HEK293 (cell line): Measurements from ENCODE around the gene NLE1.

ENCODE experiments used
- BCL11B ChIP-seq: fragments of 450-650 bp; formaldehyde crosslinking; IDR thresholded peaks from 2 replicates; pipeline ENCODE4 v1.5.1; 2016; ENCODE audit warnings: low read depth, missing biosample characterization, missing genetic modification characterization
- GLI4 ChIP-seq: fragments of 450-650 bp; formaldehyde crosslinking; IDR thresholded peaks from 2 replicates; pipeline ENCODE4 v1.5.1; 2016; ENCODE audit warnings: missing biosample characterization, missing genetic modification characterization
- IKZF3 ChIP-seq: fragments of 450-650 bp; IDR thresholded peaks from 2 replicates; pipeline ENCODE4 v1.5.0; 2018; ENCODE audit warnings: missing biosample characterization, mild to moderate bottlenecking, missing genetic modification characterization, moderate library complexity
- MZF1 ChIP-seq: fragments of 450-650 bp; formaldehyde crosslinking; IDR thresholded peaks from 2 replicates; pipeline ENCODE4 v1.5.1; 2017; ENCODE audit warnings: missing biosample characterization, missing genetic modification characterization, borderline replicate concordance
- SETDB1 ChIP-seq: IDR thresholded peaks from one replicate; pipeline ENCODE4 v1.6.1; 2017; ENCODE audit warnings: mild to moderate bottlenecking, low read length, moderate library complexity, mixed read lengths; ENCODE audit not compliant: insufficient read length
- SP2 ChIP-seq: fragments of 450-650 bp; formaldehyde crosslinking; IDR thresholded peaks from 2 replicates; pipeline ENCODE4 v1.5.1; 2016; ENCODE audit warnings: missing biosample characterization, missing genetic modification characterization
- TCF7L2 ChIP-seq: IDR thresholded peaks from 2 replicates; pipeline ENCODE4 v1.6.1; 2011; ENCODE audit warnings: low read depth, mild to moderate bottlenecking, inconsistent platforms, low read length, moderate library complexity, borderline replicate concordance
- WT1 ChIP-seq: fragments of 450-650 bp; formaldehyde crosslinking; IDR thresholded peaks from 2 replicates; pipeline ENCODE4 v1.5.1; 2016; ENCODE audit warnings: missing biosample characterization, missing genetic modification characterization
- ZBTB20 ChIP-seq: fragments of 450-650 bp; formaldehyde crosslinking; IDR thresholded peaks from 2 replicates; pipeline ENCODE4 v1.5.1; 2016; ENCODE audit warnings: missing biosample characterization, missing genetic modification characterization
- ZNF112 ChIP-seq: fragments of 450-650 bp; formaldehyde crosslinking; IDR thresholded peaks from 2 replicates; pipeline ENCODE4 v1.5.0; 2017; ENCODE audit warnings: missing biosample characterization, missing genetic modification characterization
- ZNF121 ChIP-seq: fragments of 450-650 bp; formaldehyde crosslinking; IDR thresholded peaks from 2 replicates; pipeline ENCODE4 v1.5.1; 2016; ENCODE audit warnings: missing biosample characterization, missing genetic modification characterization
- ZNF132 ChIP-seq: fragments of 450-650 bp; formaldehyde crosslinking; IDR thresholded peaks from 2 replicates; pipeline ENCODE4 v1.5.1; 2017; ENCODE audit warnings: missing biosample characterization, missing genetic modification characterization, borderline replicate concordance
- ZNF175 ChIP-seq: fragments of 450-650 bp; formaldehyde crosslinking; IDR thresholded peaks from 2 replicates; pipeline ENCODE4 v1.5.1; 2016; ENCODE audit warnings: missing biosample characterization, missing genetic modification characterization
- ZNF248 ChIP-seq: fragments of 450-650 bp; formaldehyde crosslinking; IDR thresholded peaks from 2 replicates; pipeline ENCODE4 v1.5.1; 2017; ENCODE audit warnings: missing biosample characterization, missing genetic modification characterization
- ZNF391 ChIP-seq: fragments of 450-650 bp; formaldehyde crosslinking; IDR thresholded peaks from 2 replicates; pipeline ENCODE4 v1.5.1; 2016; ENCODE audit warnings: low read depth, missing biosample characterization, missing genetic modification characterization, borderline replicate concordance
- ZNF426 ChIP-seq: fragments of 450-650 bp; formaldehyde crosslinking; IDR thresholded peaks from 2 replicates; pipeline ENCODE4 v1.5.1; 2017; ENCODE audit warnings: missing biosample characterization, missing genetic modification characterization, mild to moderate bottlenecking, inconsistent platforms, moderate library complexity
- ZNF433 ChIP-seq: fragments of 450-650 bp; formaldehyde crosslinking; IDR thresholded peaks from 2 replicates; pipeline ENCODE4 v1.5.1; 2016; ENCODE audit warnings: missing biosample characterization, missing genetic modification characterization, low read depth
- ZNF571 ChIP-seq: fragments of 450-650 bp; formaldehyde crosslinking; IDR thresholded peaks from 2 replicates; pipeline ENCODE4 v1.5.0; 2017; ENCODE audit warnings: missing biosample characterization, missing genetic modification characterization
- ZNF585B ChIP-seq: fragments of 450-650 bp; formaldehyde crosslinking; IDR thresholded peaks from 2 replicates; pipeline ENCODE4 v1.5.1; 2016; ENCODE audit warnings: missing biosample characterization, missing genetic modification characterization
- ZNF658 ChIP-seq: fragments of 450-650 bp; formaldehyde crosslinking; IDR thresholded peaks from 2 replicates; pipeline ENCODE4; 2016; ENCODE audit warnings: missing biosample characterization, missing genetic modification characterization
- ZNF776 ChIP-seq: fragments of 450-650 bp; formaldehyde crosslinking; IDR thresholded peaks from 2 replicates; pipeline ENCODE4 v1.5.0; 2017; ENCODE audit warnings: missing biosample characterization, missing genetic modification characterization, borderline replicate concordance
- ZNF792 ChIP-seq: fragments of 450-650 bp; formaldehyde crosslinking; IDR thresholded peaks from 2 replicates; pipeline ENCODE4 v1.5.1; 2016; ENCODE audit warnings: missing biosample characterization, missing genetic modification characterization
- ZNF837 ChIP-seq: fragments of 450-650 bp; formaldehyde crosslinking; IDR thresholded peaks from 2 replicates; pipeline ENCODE4 v1.5.1; 2016; ENCODE audit warnings: missing biosample characterization, missing genetic modification characterization
- TF ChIP-seq, protein P1 (sequence below): fragments of 450-650 bp; formaldehyde crosslinking; IDR thresholded peaks from 2 replicates; pipeline ENCODE4 v1.5.1; 2016; ENCODE audit warnings: missing biosample characterization, missing genetic modification characterization, borderline replicate concordance
- TF ChIP-seq, protein P2 (sequence below): fragments of 450-650 bp; formaldehyde crosslinking; IDR thresholded peaks from 2 replicates; pipeline ENCODE4 v1.5.1; 2016; ENCODE audit warnings: missing biosample characterization, missing genetic modification characterization
- TF ChIP-seq, protein P3 (sequence below): fragments of 450-650 bp; formaldehyde crosslinking; IDR thresholded peaks from 2 replicates; pipeline ENCODE4 v1.5.1; 2016; ENCODE audit warnings: missing biosample characterization, missing genetic modification characterization
- TF ChIP-seq, protein P4 (sequence below): fragments of 450-650 bp; formaldehyde crosslinking; IDR thresholded peaks from 2 replicates; pipeline ENCODE4 v1.5.1; 2016; ENCODE audit warnings: missing biosample characterization, missing genetic modification characterization

NLE1 gene

DNA sequence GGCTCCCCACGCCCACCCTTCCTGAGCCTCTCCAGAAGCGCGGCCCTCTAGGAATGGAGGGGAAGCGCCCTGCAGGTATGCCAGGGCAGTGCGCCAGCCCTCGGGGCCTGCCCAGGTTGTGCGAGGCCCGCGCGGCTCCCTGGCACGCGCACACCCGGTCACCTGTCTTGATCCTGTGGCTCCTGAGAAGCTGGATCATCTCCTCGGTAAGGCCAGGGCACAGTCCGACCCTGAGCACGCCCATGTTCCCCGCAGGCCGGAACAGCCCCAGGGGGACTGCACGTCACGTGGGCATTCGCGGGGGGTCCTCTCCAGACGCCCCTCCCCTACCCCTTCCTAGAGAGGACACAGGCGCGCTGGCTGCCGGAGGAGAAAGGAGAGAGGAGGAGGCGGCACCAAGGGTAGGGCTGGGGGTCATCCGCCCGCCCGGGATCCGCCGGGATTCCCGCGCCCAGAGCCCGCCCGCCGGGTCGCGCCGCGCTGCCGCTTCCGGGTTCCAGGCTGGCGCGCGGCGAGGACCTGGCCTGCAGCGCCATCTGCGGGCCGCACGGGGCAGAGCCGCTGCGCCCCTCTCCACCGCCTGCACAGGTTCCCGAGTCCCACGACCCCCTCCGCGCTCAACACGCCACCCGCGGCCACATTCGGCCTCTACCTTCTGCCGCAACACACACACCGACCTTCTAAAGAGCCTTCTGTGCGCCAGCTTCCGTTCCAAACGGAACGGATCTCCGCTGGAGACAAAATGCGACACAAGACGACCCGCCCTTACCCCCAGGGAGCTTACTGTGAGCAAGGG lies 22.5 kb downstream of the NLE1 start, which contains the start of gene RAD51D (continued):
- TF ChIP-seq, protein P1, sequence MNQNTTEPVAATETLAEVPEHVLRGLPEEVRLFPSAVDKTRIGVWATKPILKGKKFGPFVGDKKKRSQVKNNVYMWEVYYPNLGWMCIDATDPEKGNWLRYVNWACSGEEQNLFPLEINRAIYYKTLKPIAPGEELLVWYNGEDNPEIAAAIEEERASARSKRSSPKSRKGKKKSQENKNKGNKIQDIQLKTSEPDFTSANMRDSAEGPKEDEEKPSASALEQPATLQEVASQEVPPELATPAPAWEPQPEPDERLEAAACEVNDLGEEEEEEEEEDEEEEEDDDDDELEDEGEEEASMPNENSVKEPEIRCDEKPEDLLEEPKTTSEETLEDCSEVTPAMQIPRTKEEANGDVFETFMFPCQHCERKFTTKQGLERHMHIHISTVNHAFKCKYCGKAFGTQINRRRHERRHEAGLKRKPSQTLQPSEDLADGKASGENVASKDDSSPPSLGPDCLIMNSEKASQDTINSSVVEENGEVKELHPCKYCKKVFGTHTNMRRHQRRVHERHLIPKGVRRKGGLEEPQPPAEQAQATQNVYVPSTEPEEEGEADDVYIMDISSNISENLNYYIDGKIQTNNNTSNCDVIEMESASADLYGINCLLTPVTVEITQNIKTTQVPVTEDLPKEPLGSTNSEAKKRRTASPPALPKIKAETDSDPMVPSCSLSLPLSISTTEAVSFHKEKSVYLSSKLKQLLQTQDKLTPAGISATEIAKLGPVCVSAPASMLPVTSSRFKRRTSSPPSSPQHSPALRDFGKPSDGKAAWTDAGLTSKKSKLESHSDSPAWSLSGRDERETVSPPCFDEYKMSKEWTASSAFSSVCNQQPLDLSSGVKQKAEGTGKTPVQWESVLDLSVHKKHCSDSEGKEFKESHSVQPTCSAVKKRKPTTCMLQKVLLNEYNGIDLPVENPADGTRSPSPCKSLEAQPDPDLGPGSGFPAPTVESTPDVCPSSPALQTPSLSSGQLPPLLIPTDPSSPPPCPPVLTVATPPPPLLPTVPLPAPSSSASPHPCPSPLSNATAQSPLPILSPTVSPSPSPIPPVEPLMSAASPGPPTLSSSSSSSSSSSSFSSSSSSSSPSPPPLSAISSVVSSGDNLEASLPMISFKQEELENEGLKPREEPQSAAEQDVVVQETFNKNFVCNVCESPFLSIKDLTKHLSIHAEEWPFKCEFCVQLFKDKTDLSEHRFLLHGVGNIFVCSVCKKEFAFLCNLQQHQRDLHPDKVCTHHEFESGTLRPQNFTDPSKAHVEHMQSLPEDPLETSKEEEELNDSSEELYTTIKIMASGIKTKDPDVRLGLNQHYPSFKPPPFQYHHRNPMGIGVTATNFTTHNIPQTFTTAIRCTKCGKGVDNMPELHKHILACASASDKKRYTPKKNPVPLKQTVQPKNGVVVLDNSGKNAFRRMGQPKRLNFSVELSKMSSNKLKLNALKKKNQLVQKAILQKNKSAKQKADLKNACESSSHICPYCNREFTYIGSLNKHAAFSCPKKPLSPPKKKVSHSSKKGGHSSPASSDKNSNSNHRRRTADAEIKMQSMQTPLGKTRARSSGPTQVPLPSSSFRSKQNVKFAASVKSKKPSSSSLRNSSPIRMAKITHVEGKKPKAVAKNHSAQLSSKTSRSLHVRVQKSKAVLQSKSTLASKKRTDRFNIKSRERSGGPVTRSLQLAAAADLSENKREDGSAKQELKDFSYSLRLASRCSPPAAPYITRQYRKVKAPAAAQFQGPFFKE (tag by site-specific recombination), result no peak
- TF ChIP-seq ZNF776 (no peak), ZNF433 (tag by site-specific recombination) (no peak), ZNF112 (tag by site-specific recombination) (no peak), ZBTB20 (tag by site-specific recombination) (peak; percentile 56; the same call in 1 of the 2 replicates), ZNF132 (no peak), ZNF391 (no peak), ZNF121 (no peak), SETDB1 (no peak), ZNF571 (tag by site-specific recombination) (no peak), SP2 (tag by site-specific recombination) (peak; percentile 79), IKZF3 (tag by site-specific recombination) (peak; percentile 90), ZNF585B (tag by site-specific recombination) (no peak), ZNF248 (tag by site-specific recombination) (no peak), BCL11B (tag by site-specific recombination) (0 out of 2 replicates have a peak, but pooled peaks have one; percentile 51), ZNF175 (tag by site-specific recombination) (no peak), ZNF792 (tag by site-specific recombination) (no peak), ZNF426 (tag by site-specific recombination) (no peak), WT1 (no peak), ZNF658 (no peak), ZNF837 (no peak), GLI4 (tag by site-specific recombination) (no peak), MZF1 (tag by site-specific recombination) (no peak), TCF7L2 (no peak)
- TF ChIP-seq, protein P2, sequence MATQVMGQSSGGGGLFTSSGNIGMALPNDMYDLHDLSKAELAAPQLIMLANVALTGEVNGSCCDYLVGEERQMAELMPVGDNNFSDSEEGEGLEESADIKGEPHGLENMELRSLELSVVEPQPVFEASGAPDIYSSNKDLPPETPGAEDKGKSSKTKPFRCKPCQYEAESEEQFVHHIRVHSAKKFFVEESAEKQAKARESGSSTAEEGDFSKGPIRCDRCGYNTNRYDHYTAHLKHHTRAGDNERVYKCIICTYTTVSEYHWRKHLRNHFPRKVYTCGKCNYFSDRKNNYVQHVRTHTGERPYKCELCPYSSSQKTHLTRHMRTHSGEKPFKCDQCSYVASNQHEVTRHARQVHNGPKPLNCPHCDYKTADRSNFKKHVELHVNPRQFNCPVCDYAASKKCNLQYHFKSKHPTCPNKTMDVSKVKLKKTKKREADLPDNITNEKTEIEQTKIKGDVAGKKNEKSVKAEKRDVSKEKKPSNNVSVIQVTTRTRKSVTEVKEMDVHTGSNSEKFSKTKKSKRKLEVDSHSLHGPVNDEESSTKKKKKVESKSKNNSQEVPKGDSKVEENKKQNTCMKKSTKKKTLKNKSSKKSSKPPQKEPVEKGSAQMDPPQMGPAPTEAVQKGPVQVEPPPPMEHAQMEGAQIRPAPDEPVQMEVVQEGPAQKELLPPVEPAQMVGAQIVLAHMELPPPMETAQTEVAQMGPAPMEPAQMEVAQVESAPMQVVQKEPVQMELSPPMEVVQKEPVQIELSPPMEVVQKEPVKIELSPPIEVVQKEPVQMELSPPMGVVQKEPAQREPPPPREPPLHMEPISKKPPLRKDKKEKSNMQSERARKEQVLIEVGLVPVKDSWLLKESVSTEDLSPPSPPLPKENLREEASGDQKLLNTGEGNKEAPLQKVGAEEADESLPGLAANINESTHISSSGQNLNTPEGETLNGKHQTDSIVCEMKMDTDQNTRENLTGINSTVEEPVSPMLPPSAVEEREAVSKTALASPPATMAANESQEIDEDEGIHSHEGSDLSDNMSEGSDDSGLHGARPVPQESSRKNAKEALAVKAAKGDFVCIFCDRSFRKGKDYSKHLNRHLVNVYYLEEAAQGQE, result 0 out of 2 replicates have a peak, but pooled peaks have one; percentile 18
- TF ChIP-seq, protein P3, sequence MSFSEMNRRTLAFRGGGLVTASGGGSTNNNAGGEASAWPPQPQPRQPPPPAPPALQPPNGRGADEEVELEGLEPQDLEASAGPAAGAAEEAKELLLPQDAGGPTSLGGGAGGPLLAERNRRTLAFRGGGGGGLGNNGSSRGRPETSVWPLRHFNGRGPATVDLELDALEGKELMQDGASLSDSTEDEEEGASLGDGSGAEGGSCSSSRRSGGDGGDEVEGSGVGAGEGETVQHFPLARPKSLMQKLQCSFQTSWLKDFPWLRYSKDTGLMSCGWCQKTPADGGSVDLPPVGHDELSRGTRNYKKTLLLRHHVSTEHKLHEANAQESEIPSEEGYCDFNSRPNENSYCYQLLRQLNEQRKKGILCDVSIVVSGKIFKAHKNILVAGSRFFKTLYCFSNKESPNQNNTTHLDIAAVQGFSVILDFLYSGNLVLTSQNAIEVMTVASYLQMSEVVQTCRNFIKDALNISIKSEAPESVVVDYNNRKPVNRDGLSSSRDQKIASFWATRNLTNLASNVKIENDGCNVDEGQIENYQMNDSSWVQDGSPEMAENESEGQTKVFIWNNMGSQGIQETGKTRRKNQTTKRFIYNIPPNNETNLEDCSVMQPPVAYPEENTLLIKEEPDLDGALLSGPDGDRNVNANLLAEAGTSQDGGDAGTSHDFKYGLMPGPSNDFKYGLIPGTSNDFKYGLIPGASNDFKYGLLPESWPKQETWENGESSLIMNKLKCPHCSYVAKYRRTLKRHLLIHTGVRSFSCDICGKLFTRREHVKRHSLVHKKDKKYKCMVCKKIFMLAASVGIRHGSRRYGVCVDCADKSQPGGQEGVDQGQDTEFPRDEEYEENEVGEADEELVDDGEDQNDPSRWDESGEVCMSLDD (tag by site-specific recombination), result peak; percentile 17; the same call in 1 of the 2 replicates
- TF ChIP-seq, protein P4, sequence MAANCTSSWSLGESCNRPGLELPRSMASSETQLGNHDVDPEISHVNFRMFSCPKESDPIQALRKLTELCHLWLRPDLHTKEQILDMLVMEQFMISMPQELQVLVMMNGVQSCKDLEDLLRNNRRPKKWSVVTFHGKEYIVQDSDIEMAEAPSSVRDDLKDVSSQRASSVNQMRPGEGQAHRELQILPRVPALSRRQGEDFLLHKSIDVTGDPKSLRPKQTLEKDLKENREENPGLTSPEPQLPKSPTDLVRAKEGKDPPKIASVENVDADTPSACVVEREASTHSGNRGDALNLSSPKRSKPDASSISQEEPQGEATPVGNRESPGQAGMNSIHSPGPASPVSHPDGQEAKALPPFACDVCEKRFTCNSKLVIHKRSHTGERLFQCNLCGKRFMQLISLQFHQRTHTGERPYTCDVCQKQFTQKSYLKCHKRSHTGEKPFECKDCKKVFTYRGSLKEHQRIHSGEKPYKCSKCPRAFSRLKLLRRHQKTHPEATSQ, result no peak
